H1 (cell line): ENCODE results near the gene FTCDNL1. TPM values are rescaled to one million over a fixed set of nuclear protein-coding genes. Genes with fewer than 3 reads are reported as not detected.
A peak's percentile ranks its signal among the peaks of the same experiment; 100 is the strongest.

Experiments
- CTCF ChIA-PET: fragments of 300-600 bp; sonication (Branson Sonifier 250); formaldehyde crosslinking; loops from one replicate; lab custom pipeline; 2021; ENCODE audit not compliant: partially characterized antibody; lab: Charles Lee
- POLR2A ChIA-PET: fragments of 300-600 bp; sonication (Branson Sonifier 250); formaldehyde crosslinking; loops from one replicate; lab custom pipeline; 2021; ENCODE audit warnings: inconsistent platforms; ENCODE audit not compliant: partially characterized antibody; lab: Charles Lee
- DNase-seq, 2 experiments: peaks; one replicate each; pipeline versions ENCODE4 v3.0.0 to v3.0.0-alpha.2; 2010 to 2022; ENCODE audit warnings: low spot score in 2 of 2, low read depth in 1 of 2, mixed read lengths in 1 of 2
- FAIRE-seq: peaks from 2 replicates; lab custom pipeline; 2011; peaks lifted over from hg19 to GRCh38; lab: Jason Lieb, UNC
- H2AFZ ChIP-seq: 2 replicates; pipeline ENCODE4 v1.8.1; 2012; ENCODE audit warnings: low read length, inconsistent platforms
- H2AK5ac ChIP-seq: 2 replicates; pipeline ENCODE4 v1.6.1; 2013; ENCODE audit warnings: low read depth, low read length
- H2BK120ac ChIP-seq: replicated peaks from 2 replicates; pipeline ENCODE3; 2013; ENCODE audit warnings: low read depth, low read length, inconsistent platforms
- H2BK12ac ChIP-seq: 2 replicates; pipeline ENCODE4 v1.6.1; 2013; ENCODE audit warnings: low read depth, low read length
- H2BK15ac ChIP-seq: 2 replicates; pipeline ENCODE4 v1.6.1; 2013; ENCODE audit warnings: low read length
- H2BK20ac ChIP-seq: 2 replicates; pipeline ENCODE4 v1.6.1; 2013; ENCODE audit warnings: low read length
- H2BK5ac ChIP-seq: 2 replicates; pipeline ENCODE4 v1.6.1; 2013; ENCODE audit warnings: low read depth, low read length
- H3K14ac ChIP-seq: 2 replicates; pipeline ENCODE4 v1.6.1; 2013; ENCODE audit warnings: inconsistent platforms; ENCODE audit not compliant: insufficient read length
- H3K18ac ChIP-seq: 2 replicates; pipeline ENCODE4 v1.6.1; 2013; ENCODE audit warnings: low read length; ENCODE audit errors: extremely low read depth
- H3K23ac ChIP-seq: 2 replicates; pipeline ENCODE4 v1.6.1; 2013; ENCODE audit warnings: inconsistent platforms; ENCODE audit not compliant: insufficient read length
- H3K23me2 ChIP-seq: 2 replicates; pipeline ENCODE4 v1.6.1; 2013; ENCODE audit warnings: low read depth, low read length
- H3K27ac ChIP-seq: 2 replicates; pipeline ENCODE4 v1.6.1; 2011; ENCODE audit warnings: low read depth, low read length, inconsistent platforms
- H3K27me3 ChIP-seq, 4 experiments: replicated peaks in 1 of 4; 1 replicate in 1 of 4; 2 replicates in 3 of 4; pipeline versions ENCODE4 v1.6.1 to v1.8.1; 2011 to 2013; ENCODE audit warnings: low read length in 3 of 4, mild to moderate bottlenecking in 3 of 4, inconsistent platforms in 2 of 4, mixed read lengths in 2 of 4, moderate library complexity in 1 of 4; ENCODE audit not compliant: control insufficient read depth in 3 of 4, insufficient read depth in 3 of 4; ENCODE audit errors: extremely low read depth in 1 of 4
- H3K36me3 ChIP-seq, 4 experiments: 2 replicates each; pipeline versions ENCODE4 v1.6.1 to v1.8.1; 2011 to 2013; ENCODE audit warnings: mild to moderate bottlenecking in 4 of 4, low read length in 3 of 4, moderate library complexity in 2 of 4, control low read depth in 1 of 4, inconsistent platforms in 1 of 4; ENCODE audit not compliant: insufficient read depth in 4 of 4, control insufficient read depth in 2 of 4
- H3K4ac ChIP-seq: replicated peaks from 2 replicates; pipeline ENCODE3; 2013; ENCODE audit warnings: low read length, low read depth, mixed read lengths, inconsistent platforms; ENCODE audit not compliant: insufficient read length
- H3K4me1 ChIP-seq, 4 experiments: replicated peaks in 1 of 4; 1 replicate in 1 of 4; 2 replicates in 3 of 4; pipeline versions ENCODE4 v1.6.1 to v1.8.1; 2011 to 2013; ENCODE audit warnings: low read length in 3 of 4, inconsistent platforms in 2 of 4, mixed read lengths in 1 of 4; ENCODE audit not compliant: insufficient read depth in 4 of 4, control insufficient read depth in 3 of 4
- H3K4me2 ChIP-seq, 2 experiments: 2 replicates each; pipeline versions ENCODE4 v1.6.1 to v1.8.1; 2011 to 2013; ENCODE audit warnings: low read depth in 2 of 2, low read length in 2 of 2, control low read depth in 1 of 2, inconsistent platforms in 1 of 2, mild to moderate bottlenecking in 1 of 2; ENCODE audit not compliant: insufficient read depth in 1 of 2
- H3K4me3 ChIP-seq, 4 experiments: fragments of 200-600, 300-600 bp in 1 of 4; sonication (generic), shearing (Covaris generic), sonication (Bioruptor Twin) in 1 of 4; 2 replicates each; pipeline versions ENCODE4 v1.5.1 to v1.8.1; 2011 to 2016; ENCODE audit warnings: low read length in 4 of 4, low read depth in 3 of 4, control low read depth in 2 of 4, inconsistent platforms in 2 of 4, mild to moderate bottlenecking in 2 of 4, mixed read lengths in 1 of 4, moderate library complexity in 1 of 4; ENCODE audit not compliant: insufficient read depth in 2 of 4; ENCODE audit errors: extremely low read depth in 1 of 4
- H3K56ac ChIP-seq: replicated peaks from 2 replicates; pipeline ENCODE3; 2013; ENCODE audit warnings: low read depth, mild to moderate bottlenecking, mixed read lengths, low read length, inconsistent platforms; ENCODE audit not compliant: insufficient read length
- H3K79me1 ChIP-seq: 2 replicates; pipeline ENCODE4 v1.6.1; 2013; ENCODE audit warnings: low read depth, low read length, control low read depth
- H3K79me2 ChIP-seq, 2 experiments: 2 replicates each; pipeline versions ENCODE4 v1.6.1 to v1.8.1; 2012 to 2013; ENCODE audit warnings: low read length in 2 of 2, mild to moderate bottlenecking in 2 of 2, inconsistent platforms in 1 of 2; ENCODE audit not compliant: insufficient read depth in 2 of 2, control insufficient read depth in 1 of 2
- H3K9ac ChIP-seq, 4 experiments: replicated peaks in 1 of 4; 1 replicate in 1 of 4; 2 replicates in 3 of 4; pipeline versions ENCODE4 v1.6.1 to v1.8.1; 2011 to 2013; ENCODE audit warnings: low read depth in 3 of 4, low read length in 3 of 4, control low read depth in 2 of 4, mild to moderate bottlenecking in 2 of 4, moderate library complexity in 2 of 4, inconsistent platforms in 1 of 4; ENCODE audit errors: extremely low read depth in 1 of 4
- H3K9me3 ChIP-seq, 2 experiments: 2 replicates each; pipeline versions ENCODE4 v1.6.1 to v1.8.1; 2012 to 2013; ENCODE audit warnings: mild to moderate bottlenecking in 2 of 2, moderate library complexity in 2 of 2, control low read depth in 1 of 2, inconsistent platforms in 1 of 2, low read depth in 1 of 2, low read length in 1 of 2, mixed read lengths in 1 of 2; ENCODE audit not compliant: insufficient read depth in 2 of 2
- H4K20me1 ChIP-seq, 2 experiments: replicated peaks in 1 of 2; 2 replicates each; pipeline versions ENCODE3 to v1.8.1; 2011 to 2013; ENCODE audit warnings: inconsistent platforms in 2 of 2, low read length in 2 of 2, mild to moderate bottlenecking in 1 of 2; ENCODE audit not compliant: insufficient read depth in 2 of 2, control insufficient read depth in 1 of 2
- H4K5ac ChIP-seq: 2 replicates; pipeline ENCODE4 v1.6.1; 2013; ENCODE audit warnings: low read length, low read depth, mixed read lengths, inconsistent platforms; ENCODE audit not compliant: insufficient read length
- H4K8ac ChIP-seq: 2 replicates; pipeline ENCODE4 v1.8.0; 2013; ENCODE audit warnings: mild to moderate bottlenecking, moderate library complexity, low read length, inconsistent platforms; ENCODE audit not compliant: insufficient read depth; ENCODE audit errors: extremely low read depth
- H4K91ac ChIP-seq: replicated peaks from 2 replicates; pipeline ENCODE3; 2013; ENCODE audit warnings: low read length, mixed read lengths, inconsistent platforms; ENCODE audit not compliant: insufficient read length
- CBX5 ChIP-seq: fragments of 300-800, 300-1000 bp; sonication (generic); IDR thresholded peaks from 2 replicates; pipeline ENCODE4 v1.7.1; 2016; ENCODE audit warnings: antibody characterized with exemption, low read length, low read depth
- CBX8 ChIP-seq: fragments of 300-800, 300-1000 bp; sonication (generic); IDR thresholded peaks from 2 replicates; pipeline ENCODE4 v1.7.1; 2016; ENCODE audit warnings: low read depth, low read length, borderline replicate concordance
- CREB1 ChIP-seq: IDR thresholded peaks from 2 replicates; pipeline ENCODE4 v1.6.1; 2012; ENCODE audit warnings: inconsistent platforms
- CTBP2 ChIP-seq: IDR thresholded peaks from 2 replicates; pipeline ENCODE4 v1.7.0; 2011; ENCODE audit warnings: borderline replicate concordance, mild to moderate bottlenecking, moderate library complexity, mixed read lengths, low read length; ENCODE audit not compliant: insufficient read depth, insufficient read length
- CTCF ChIP-seq, 3 experiments: IDR thresholded peaks; 1 replicate in 2 of 3; 2 replicates in 1 of 3; pipeline versions ENCODE4 v1.5.1 to v1.6.1; 2011; ENCODE audit warnings: low read length in 3 of 3, mild to moderate bottlenecking in 3 of 3, inconsistent platforms in 2 of 3, low read depth in 1 of 3, moderate library complexity in 1 of 3; ENCODE audit not compliant: insufficient read depth in 1 of 3; ENCODE audit errors: control extremely low read depth in 1 of 3
- JUND ChIP-seq: IDR thresholded peaks from 2 replicates; pipeline ENCODE4 v1.6.1; 2011; ENCODE audit warnings: mild to moderate bottlenecking, improper control_type of control experiment, low read length
- POLR2AphosphoS5 ChIP-seq: IDR thresholded peaks from 2 replicates; pipeline ENCODE4 v1.6.1; 2011; ENCODE audit warnings: low read depth, low read length
- RAD21 ChIP-seq, 2 experiments: IDR thresholded peaks in 1 of 2; conservative IDR thresholded peaks in 1 of 2; 2 replicates each; pipeline ENCODE4 v1.6.1; 2011; ENCODE audit warnings: low read depth in 2 of 2, low read length in 2 of 2, improper control_type of control experiment in 1 of 2, inconsistent platforms in 1 of 2, mild to moderate bottlenecking in 1 of 2, moderate library complexity in 1 of 2
- SIN3A ChIP-seq, 2 experiments: IDR thresholded peaks in 1 of 2; conservative IDR thresholded peaks in 1 of 2; 2 replicates each; pipeline ENCODE4 v1.6.1; 2011 to 2012; ENCODE audit warnings: low read length in 2 of 2, improper control_type of control experiment in 1 of 2, low read depth in 1 of 2, mild to moderate bottlenecking in 1 of 2
- WGBS, 2 experiments: shearing (Covaris generic) in 1 of 2; methylation state at CpG; one replicate each; pipeline versions ENCODE4 v1.1.6 to v1.1.7; 2013 to 2015; ENCODE audit warnings: low lambda C conversion rate in 2 of 2, mixed read lengths in 2 of 2, inconsistent platforms in 1 of 2, low coverage in 1 of 2, missing lambda C conversion rate in 1 of 2; ENCODE audit not compliant: insufficient replicate concordance in 2 of 2, insufficient coverage in 1 of 2, insufficient read length in 1 of 2; ENCODE audit errors: extremely low coverage in 1 of 2, missing lambda C conversion rate in 1 of 2; 5-methylcytosine and 5-hydroxymethylcytosine counted together
- polyA plus RNA-seq, 7 experiments: library from polyadenylated mRNA; depleted of rRNA in 3 of 7; stranded (reverse) in 5 of 7; unstranded in 2 of 7; fragments of >200 nt in 5 of 7; fragments of 200-250 nt in 2 of 7; gene quantifications; 1 replicate in 5 of 7; 2 replicates in 1 of 7; 4 replicates in 1 of 7; pipeline versions ENCODE4 v1.2.1 to v1.2.3, GENCODE V29; 2011 to 2013; ENCODE audit warnings: missing spikeins in 2 of 7, mixed read lengths in 2 of 7
- total RNA-seq: library from RNA; stranded (reverse); fragmentation: NEBNext Ultra II Directional; extraction: Animal tissue kit (Norgen Biotek cat#: 25700); gene quantifications from 2 replicates; pipeline ENCODE4 v1.2.1, GENCODE V29; 2021

The FTCDNL1 gene
- total and polyA plus RNA-seq, 2 of the 8 experiments (the other 6 are each of a cell fraction or from before 2014, with no cell fraction given) = 0.41 to 0.97 TPM

- Histone ChIP-seq H3K23me2 (no peaks in the 10 kb centered on the region), H2BK15ac (no peak overlapping the region), H2AFZ (0 out of 2 replicates have a peak overlapping the region, but pooled peaks have one; percentile 30), H3K4me3 (no peak overlapping the region), H3K4ac (no peak overlapping the region), H3K23ac (no peak overlapping the region), H2BK12ac (no peak overlapping the region), H3K79me1 (no peaks in the 10 kb centered on the region), H3K79me2 (no peaks in the 10 kb centered on the region), H4K20me1 (no peaks in the 10 kb centered on the region), H3K56ac (no peak overlapping the region), H3K4me1 (peaks cover 2 to 11% (median 6%) of the 10 kb centered on the region in 4 experiments; a peak in 4 of 7 replicates), H2BK20ac (no peak overlapping the region), H4K5ac (no peak overlapping the region), H2BK120ac (no peak overlapping the region), H3K14ac (no peak overlapping the region), H3K4me2 (no peak overlapping the region), H3K9me3 (no peaks in the 10 kb centered on the region), H3K18ac (no peak overlapping the region), H4K91ac (no peak overlapping the region), H3K27me3 (no peaks in the 10 kb centered on the region), H2AK5ac (no peak overlapping the region), H2BK5ac (no peak overlapping the region), H4K8ac (no peak overlapping the region), H3K9ac (no peak overlapping the region), H3K36me3 (no peaks in the 10 kb centered on the region), H3K27ac (no peak overlapping the region)
- ChIA-PET CTCF (interaction anchor here (0.5 to 8.1 kb wide), 64 partner anchors 9 to 1440 kb away, joined by 3 to 82 read pairs (median 4); partner anchors contain the start of gene C2orf69), POLR2A (interaction anchor here (1.1 kb wide), 1 partner anchor 34 kb away, joined by 3 read pairs; no protein-coding TSS in a partner anchor)
- peak; percentile 57 to 96 for DNase-seq
- peak; percentile 91 for FAIRE-seq
- 41% methylated on average over 15 of the region's 15 CpGs; no CpG with 5 or more reads in 1 of the 2 experiments for WGBS, 2 experiments
- TF ChIP-seq JUND = peak; percentile 43; the same call in 1 of the 2 replicates
- peak; percentile 75 for TF ChIP-seq CREB1
- TF ChIP-seq CTCF (IDR thresholded peaks at IDR 0.05; ENCODE audit: control extremely low read depth in 1 of 3, insufficient read depth in 1 of 3, low read depth in 1 of 3, low read length in 3 of 3) = peak; percentile 76 to 82 (median 81)
- TF ChIP-seq CTBP2 = no peak
- TF ChIP-seq RAD21 (IDR thresholded peaks at IDR 0.05 in 1 of 2, conservative IDR thresholded peaks at IDR 0.05 in 1 of 2; ENCODE audit: low read depth in 2 of 2, low read length in 2 of 2) = peak; percentile 91 to 92
- TF ChIP-seq CBX8 = no peak
- no peak for TF ChIP-seq SIN3A (conservative IDR thresholded peaks at IDR 0.05 in 1 of 2, IDR thresholded peaks at IDR 0.05 in 1 of 2; ENCODE audit: low read depth in 1 of 2, low read length in 2 of 2)
- no peak for TF ChIP-seq CBX5
- no peak for TF ChIP-seq POLR2AphosphoS5
Measured at GRCh38 chr2:199739413-199740110, 111.4 kb downstream of the FTCDNL1 start.
